Mucosa of rectum (tissue), 2 donors: Measurements from ENCODE around the gene MFNG.
"Not testable (repeated sequence)": the region's sequence is repeated elsewhere in the genome, so short reads cannot be mapped to it uniquely, and the experiment has no call there.

ENCODE experiments used
- H3K27ac ChIP-seq, 2 donors: one replicate each; pipeline ENCODE4 v1.7.0; 2013; ENCODE audit warnings: inconsistent platforms in 2 of 2, low read depth in 2 of 2, low read length in 2 of 2
- H3K27me3 ChIP-seq, 2 donors: one replicate each; pipeline ENCODE4 v1.7.0; 2013; ENCODE audit warnings: low read length in 2 of 2; ENCODE audit not compliant: control insufficient read depth in 2 of 2, insufficient read depth in 2 of 2
- H3K36me3 ChIP-seq, 2 donors: one replicate each; pipeline ENCODE4 v1.7.0; 2013; ENCODE audit warnings: low read length in 2 of 2; ENCODE audit not compliant: control insufficient read depth in 2 of 2, insufficient read depth in 2 of 2
- H3K4me1 ChIP-seq, 2 donors: one replicate each; pipeline ENCODE4 v1.7.0; 2013; ENCODE audit warnings: low read length in 2 of 2, mild to moderate bottlenecking in 1 of 2; ENCODE audit not compliant: control insufficient read depth in 2 of 2, insufficient read depth in 2 of 2
- H3K4me3 ChIP-seq, 2 donors: one replicate each; pipeline ENCODE4 v1.7.0; 2013; ENCODE audit warnings: low read length in 2 of 2
- H3K9ac ChIP-seq, 2 donors: one replicate each; pipeline ENCODE4 v1.7.0; 2013; ENCODE audit warnings: low read length in 2 of 2, low read depth in 1 of 2, mild to moderate bottlenecking in 1 of 2
- H3K9me3 ChIP-seq, 2 donors: one replicate each; pipeline ENCODE4 v1.7.0; 2013; ENCODE audit warnings: low read length in 2 of 2; ENCODE audit not compliant: control insufficient read depth in 2 of 2
- donor health status: healthy.
- donor health status: Normal muscosa, but diverticular disease.

MFNG gene

DNA sequence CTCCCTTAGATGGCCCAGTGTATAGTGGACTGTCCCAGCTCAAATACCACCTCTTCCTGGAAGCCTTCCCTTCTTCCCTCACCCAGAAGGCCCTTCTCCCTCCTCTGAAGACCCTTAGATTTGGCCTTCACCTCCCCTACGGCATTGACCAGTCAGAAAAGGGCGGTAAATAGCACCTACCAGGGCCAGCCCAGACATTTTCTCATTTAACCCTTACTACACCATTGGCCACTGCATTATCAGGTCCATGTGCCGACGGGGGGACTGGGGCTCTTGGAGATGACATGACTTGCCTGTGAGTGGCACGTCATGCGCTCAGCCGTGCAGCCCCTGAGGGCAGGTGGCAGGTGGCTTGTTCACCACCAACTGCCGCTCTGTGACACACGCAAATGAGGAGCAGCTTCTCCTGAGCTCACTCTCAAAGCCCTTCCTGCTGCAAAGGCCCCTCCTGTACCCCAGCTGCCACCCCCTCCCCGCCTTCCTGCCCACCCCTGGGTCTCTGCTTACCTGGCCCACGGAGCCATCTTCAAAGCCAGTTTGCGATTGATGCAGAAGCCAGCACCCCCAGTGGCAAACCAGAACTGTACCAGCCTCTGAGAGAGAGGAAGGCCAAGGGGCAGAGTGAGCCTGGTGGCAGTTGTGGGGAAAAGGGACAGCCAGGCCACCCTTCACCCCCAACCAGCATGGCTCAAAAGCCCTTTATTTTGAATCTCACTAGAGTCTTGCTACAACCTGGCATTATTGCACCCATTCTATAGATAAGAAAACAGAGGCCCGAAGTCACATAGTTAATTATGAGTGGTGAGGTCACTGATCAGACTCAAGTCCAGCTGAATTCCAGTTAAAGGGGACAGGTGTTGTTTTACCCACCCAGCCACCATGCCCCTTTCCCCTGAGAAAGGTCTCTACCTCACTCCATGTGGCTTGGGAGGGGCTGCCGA is 9.5 kb downstream of the MFNG start:
- Histone ChIP-seq H3K4me1 (no peaks in the 10 kb centered on the region), H3K9me3 (no peaks in the 10 kb centered on the region), H3K27me3 (no peaks in the 10 kb centered on the region), H3K4me3 (no peak overlapping the region), H3K9ac (no peak overlapping the region), H3K36me3 (peaks cover 0 to 10% of the 10 kb centered on the region in 2 donors), H3K27ac (no peak overlapping the region)

DNA sequence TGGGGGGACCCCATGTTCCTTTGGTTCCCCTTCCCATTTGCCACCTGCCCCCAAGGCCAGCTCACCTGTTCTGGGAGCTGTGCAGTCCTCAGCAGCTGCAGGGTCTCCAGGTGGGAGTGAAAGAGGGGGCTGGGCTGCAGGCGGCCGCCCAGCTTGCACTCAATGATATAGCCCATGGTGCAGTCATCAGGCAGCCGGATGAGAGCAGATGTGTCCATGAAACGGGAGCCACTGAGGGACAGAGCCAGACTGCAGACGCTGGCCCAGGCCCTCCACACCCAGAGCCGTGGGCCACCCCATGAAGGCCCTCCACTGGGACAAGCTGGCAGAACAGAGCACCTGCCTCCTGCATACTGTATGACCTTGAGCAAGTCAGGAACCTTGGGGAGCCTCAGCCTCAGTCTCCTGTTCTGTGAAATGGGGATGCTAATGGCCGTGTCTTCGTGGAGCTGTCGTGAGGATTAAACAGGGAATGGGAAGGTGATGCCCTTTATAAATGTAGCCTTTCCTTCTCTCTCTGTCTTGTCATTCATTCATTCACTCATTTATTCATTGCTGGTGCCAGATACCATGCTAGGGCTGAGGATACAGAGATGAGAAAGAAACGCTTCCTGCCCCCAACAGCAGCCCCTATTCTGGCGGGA is 11.6 kb downstream of the MFNG start:
- Histone ChIP-seq H3K9ac (no peak overlapping the region), H3K27me3 (no peaks in the 10 kb centered on the region), H3K4me1 (no peaks in the 10 kb centered on the region), H3K36me3 (peaks cover 0 to 10% of the 10 kb centered on the region in 2 donors), H3K4me3 (no peak overlapping the region), H3K9me3 (no peaks in the 10 kb centered on the region), H3K27ac (no peak overlapping the region)

DNA sequence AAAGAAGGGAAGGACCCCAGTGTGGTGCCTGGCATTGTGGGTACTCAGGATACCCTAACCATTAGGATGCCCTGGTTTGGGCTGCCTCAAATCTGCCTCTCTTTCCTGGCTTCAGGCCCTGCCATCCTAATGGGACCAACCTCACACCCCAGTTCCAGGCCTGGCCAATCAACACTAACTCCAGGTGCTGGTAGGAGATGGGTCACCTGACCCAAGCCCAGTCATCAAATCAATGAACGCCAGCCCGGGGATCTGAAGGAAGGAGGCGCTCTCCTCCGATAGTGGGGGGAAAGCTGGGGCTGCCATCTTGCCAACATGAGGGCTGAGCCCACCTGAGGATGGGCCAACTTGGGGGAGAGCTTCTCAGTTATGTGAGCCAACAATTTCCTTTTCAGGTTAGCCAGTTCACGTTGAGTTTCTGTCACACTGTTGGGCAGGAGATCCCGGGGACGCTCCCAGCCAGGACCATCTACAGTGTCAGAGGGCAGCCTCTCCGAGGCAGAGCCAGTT is 12.7 kb downstream of the MFNG start:
- Histone ChIP-seq H3K36me3 (peaks cover 0 to 10% of the 10 kb centered on the region in 2 donors), H3K9me3 (no peaks in the 10 kb centered on the region), H3K4me1 (no peaks in the 10 kb centered on the region), H3K9ac (no peak overlapping the region), H3K27me3 (no peaks in the 10 kb centered on the region), H3K4me3 (no peak overlapping the region), H3K27ac (no peak overlapping the region)

DNA sequence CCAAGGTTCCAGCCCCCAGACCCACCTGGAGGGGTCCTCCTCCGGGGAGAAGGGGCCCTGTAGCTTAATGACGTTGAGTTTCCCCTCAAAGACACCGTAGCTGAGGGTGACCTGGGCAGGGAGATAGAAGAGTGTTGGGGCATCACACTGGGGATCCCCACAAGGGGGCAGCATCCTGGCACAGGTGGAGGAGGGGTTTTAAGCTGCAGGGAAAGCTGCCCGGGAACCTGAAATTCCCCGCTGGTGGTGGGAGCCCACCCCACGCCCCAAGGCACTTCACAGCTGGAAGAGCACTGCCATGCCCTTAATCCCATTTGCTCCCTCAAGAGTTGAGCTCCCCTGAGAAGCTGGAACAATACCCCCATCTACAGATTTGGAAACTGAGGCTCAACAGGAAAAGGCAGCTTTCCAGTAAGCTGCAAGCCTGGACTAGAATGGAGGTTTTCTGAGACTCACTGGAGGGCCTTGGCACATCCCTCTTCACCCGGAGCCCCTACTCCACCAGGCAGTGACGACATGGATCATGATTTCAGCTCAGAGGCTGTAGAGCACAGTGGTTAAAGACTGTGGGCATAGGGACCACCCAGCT is 13.7 kb downstream of the MFNG start:
- Histone ChIP-seq H3K4me1 (no peaks in the 10 kb centered on the region), H3K27me3 (no peaks in the 10 kb centered on the region), H3K36me3 (peaks cover 0 to 8% of the 10 kb centered on the region in 2 donors), H3K9ac (no peak overlapping the region), H3K9me3 (no peaks in the 10 kb centered on the region), H3K27ac (no peak overlapping the region), H3K4me3 (no peak overlapping the region)

DNA sequence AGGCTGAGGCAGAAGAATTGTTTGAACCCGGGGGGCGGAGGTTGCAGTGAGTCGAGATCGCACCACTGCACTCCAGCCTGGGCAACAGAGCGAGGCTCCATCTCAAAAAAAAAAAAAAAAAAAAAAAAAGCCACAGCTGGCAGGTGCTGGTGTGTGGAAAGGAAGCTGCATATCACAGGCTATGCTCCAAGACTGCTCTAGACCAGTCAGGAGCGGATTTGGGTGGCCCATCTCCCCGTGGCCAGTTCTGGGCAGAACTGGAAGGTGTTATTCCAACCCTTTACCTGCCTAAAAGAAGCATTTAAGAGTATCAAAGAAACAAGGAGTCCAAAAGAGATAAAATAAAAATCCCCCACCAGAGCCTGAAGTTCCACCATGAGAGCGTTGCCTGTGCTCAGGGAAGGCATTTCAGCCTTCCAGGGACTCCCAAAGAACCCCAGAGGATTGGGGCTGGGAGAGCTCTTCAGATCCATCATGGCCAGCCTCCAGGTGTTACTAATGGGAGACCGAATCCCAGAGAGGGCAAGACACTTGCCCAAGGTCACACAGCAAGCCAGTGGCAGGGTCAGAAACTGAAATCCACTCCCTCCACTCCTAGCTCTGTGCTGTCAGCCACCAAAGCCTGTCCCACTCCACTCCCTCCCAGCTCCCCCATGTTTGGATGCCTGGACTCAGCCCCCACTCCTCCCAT is 14.3 kb downstream of the MFNG start:
- Histone ChIP-seq H3K9ac (no peak overlapping the region), H3K4me1 (no peaks in the 10 kb centered on the region), H3K9me3 (no peaks in the 10 kb centered on the region), H3K4me3 (no peak overlapping the region), H3K27me3 (no peaks in the 10 kb centered on the region), H3K27ac (no peak overlapping the region), H3K36me3 (peaks cover 0 to 8% of the 10 kb centered on the region in 2 donors)

DNA sequence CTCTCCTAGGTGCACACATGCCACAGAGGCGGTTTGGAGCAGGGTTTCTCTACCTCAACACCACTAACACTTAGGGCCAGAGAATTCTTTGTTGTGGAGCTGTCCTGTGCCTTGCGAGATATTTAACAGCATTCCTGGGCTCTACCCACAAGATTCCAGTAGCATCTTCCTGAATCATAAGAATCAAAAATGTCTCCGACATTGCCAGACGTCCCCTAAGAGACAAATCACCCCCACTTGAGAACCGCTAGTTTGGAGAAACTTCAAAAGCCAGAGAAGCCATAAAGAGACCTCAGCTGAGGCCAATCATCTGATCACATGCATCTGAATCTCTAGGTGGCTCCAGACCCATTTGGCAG is 16.1 kb downstream of the MFNG start:
- no peak overlapping the region for H3K4me3 ChIP-seq
- no peaks in the 10 kb centered on the region for H3K9me3 ChIP-seq
- H3K36me3 ChIP-seq: peaks cover 0 to 8% of the 10 kb centered on the region in 2 donors
- H3K9ac ChIP-seq: no peak overlapping the region
- no peak overlapping the region for H3K27ac ChIP-seq
- H3K27me3 ChIP-seq: peaks cover 0 to 4% of the 10 kb centered on the region in 2 donors
- H3K4me1 ChIP-seq: no peaks in the 10 kb centered on the region

DNA sequence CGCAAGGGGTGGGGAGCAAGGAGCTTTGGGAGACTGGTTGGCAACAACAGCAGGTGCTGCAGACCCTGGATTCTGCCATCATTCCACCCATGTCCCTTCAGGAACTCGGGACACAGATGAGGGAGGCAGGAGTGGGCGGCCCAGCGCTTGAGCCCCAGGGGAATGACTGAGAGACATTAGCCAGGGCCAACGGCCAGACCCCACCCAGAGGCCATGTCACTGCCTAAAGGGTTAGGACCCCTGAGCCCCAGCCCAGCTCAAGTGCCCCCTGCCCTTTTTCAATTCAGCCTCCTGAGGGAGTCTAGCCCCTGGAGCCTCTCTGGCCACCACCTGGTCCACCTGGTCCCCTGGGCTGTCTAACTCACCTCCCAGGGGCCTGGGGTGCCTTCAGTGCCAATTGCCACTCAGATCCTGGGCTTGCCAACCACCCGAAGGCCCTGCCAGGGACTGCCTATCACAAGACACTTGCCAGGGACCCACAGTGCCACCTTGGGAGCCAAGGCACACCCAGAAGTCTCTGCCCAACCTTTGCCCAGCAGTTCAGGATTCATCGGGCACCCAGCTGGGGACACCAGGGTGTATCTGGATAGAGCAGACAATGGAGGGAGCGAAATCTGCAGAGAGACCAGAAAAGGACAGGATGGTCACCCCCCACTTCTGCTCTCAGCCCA is 16.6 kb downstream of the MFNG start:
- no peak overlapping the region for H3K9ac ChIP-seq
- peaks cover 0 to 4% of the 10 kb centered on the region in 2 donors for H3K36me3 ChIP-seq
- no peaks in the 10 kb centered on the region for H3K4me1 ChIP-seq
- no peak overlapping the region for H3K4me3 ChIP-seq
- H3K9me3 ChIP-seq: no peaks in the 10 kb centered on the region
- peaks cover 0 to 4% of the 10 kb centered on the region in 2 donors for H3K27me3 ChIP-seq
- no peak overlapping the region for H3K27ac ChIP-seq

DNA sequence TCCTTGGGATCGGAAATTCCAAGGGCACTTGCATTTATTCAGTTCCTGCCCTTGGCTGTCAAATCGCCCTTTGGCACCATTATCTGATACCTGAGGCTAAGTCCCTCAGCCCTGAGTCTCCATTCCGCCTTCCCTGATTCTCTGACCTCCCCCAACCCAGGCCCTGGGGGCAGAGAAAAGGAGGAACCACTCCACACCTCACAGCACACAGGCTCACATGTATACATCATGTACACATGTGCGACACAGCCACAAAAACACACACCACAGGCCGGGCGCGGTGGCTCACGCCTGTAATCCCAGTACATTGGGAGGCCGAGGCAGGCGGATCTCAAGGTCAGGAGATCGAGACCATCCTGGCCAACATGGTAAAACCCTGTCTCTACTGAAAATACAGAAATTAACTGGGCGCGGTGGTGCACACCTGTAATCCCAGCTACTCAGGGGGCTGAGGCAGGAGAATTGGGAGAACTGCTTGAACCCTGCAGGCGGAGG is 17.9 kb downstream of the MFNG start:
- not testable (repeated sequence) for H3K4me1 ChIP-seq, H3K27ac ChIP-seq, H3K27me3 ChIP-seq, H3K9ac ChIP-seq, H3K36me3 ChIP-seq, H3K9me3 ChIP-seq, H3K4me3 ChIP-seq

DNA sequence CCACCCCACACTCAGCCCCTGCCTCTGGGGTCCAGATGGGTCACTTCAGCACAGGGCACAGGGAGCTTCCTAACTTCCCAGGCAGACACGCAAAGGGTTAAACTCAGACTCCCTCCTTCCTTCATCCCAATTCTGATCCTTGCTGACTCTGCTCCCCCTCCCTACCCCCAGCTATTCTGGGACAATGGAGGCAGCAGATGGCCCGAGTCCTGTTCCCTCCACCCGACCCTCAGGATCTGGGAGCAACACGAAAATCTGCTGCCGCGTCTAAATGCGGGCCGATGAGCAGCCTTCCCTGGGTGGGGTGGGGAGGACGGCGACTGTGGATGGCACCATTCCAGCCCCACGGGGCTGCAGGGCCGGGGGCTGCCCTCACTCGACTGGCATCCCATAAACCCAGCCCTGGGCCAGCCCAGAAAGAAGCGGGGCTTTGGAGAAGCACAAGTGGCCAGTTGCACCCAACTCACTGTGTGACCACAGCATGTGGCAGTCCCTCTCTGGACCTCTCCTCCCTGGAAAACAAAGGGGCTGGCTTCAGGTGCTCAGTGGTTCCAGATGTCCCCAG is 18.7 kb downstream of the MFNG start:
- no peak overlapping the region for H3K27ac ChIP-seq
- peaks cover 0 to 4% of the 10 kb centered on the region in 2 donors for H3K27me3 ChIP-seq
- H3K9ac ChIP-seq: no peak overlapping the region
- no peak overlapping the region for H3K4me3 ChIP-seq
- H3K36me3 ChIP-seq: peaks cover 0 to 1% of the 10 kb centered on the region in 2 donors
- H3K4me1 ChIP-seq: no peaks in the 10 kb centered on the region
- H3K9me3 ChIP-seq: no peaks in the 10 kb centered on the region
